SHP77 treated with DMSO at 0.1 percent for 48 hours (cell line): ENCODE data around the gene GRHPR.
A peak's percentile ranks its signal among the peaks of the same experiment; 100 is the strongest.
"Not testable (repeated sequence)": the region's sequence is repeated elsewhere in the genome, so short reads cannot be mapped to it uniquely, and the experiment has no call there.

ENCODE experiments used
- DNase-seq: peaks from one replicate; lab custom pipeline; 2025; lab: John Stamatoyannopoulos, UW

Gene GRHPR

GRCh38 chr9:37447111-37447510 lies 24.6 kb downstream of the GRHPR start:
- DNase-seq = no peak

GRCh38 chr9:37449862-37450632 lies 27.6 kb downstream of the GRHPR start:
- no peak for DNase-seq

DNA sequence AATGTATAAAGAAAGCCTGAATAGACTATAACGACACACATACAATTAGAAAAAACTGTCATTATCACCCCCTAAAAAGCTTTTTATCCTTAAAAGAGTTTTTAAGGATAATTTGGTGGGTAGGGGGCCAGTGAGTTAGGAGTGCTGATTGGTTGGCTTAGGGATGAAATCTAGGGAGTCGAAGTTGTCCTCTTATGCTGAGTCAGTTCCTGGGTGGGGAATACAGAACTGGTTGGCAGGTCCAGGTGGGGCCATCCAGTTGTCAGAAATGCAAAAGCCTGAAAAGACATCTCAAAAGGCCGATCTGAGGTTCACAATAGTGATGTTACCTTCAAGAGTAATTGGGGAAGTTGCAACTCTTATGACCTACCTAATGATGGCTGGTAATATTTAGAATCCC lies 29.1 kb downstream of the GRHPR start:
- DNase-seq = no peak

- no peak for DNase-seq
These were observed 30.1 kb downstream of the GRHPR start for GRCh38 chr9:37452611-37453010.

DNA sequence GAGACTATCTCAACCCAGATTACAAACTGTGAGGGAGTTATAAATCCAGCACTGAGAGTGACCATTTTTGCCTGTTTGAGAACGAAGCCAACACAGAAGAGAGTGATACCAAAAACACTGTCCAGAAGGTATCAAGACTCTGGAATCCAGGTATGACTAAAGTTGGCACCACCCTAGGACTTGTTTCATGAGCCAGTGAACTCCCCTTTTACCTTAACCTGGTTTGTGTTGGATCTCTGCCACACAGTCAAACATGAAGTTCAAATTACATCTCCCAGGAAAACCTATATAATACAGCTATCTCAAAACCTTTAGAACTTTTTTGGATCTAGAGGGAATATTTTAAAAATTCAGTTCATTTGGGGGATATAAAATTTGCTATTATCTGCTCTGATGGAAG lies 31.3 kb downstream of the GRHPR start:
- no peak for DNase-seq

DNA sequence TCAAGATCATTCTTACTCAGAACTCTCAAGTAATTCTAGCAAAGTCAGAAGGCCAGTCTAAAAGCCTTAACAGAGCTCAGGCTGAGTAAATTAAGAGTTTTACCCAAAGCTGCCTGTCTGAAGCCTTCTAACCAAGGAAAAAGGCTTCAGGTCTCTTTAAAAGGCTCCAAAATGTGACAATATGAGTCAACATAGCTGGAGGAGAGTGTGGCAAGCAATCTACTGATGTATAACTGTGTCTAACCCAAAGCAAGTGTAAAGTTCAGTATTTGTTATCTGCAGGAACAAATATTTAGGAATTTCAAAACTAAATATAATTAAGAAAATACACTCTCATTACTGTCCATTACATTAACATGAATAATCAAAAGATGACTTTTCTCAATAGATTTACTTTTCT lies 31.7 kb downstream of the GRHPR start:
- no peak for DNase-seq

DNA sequence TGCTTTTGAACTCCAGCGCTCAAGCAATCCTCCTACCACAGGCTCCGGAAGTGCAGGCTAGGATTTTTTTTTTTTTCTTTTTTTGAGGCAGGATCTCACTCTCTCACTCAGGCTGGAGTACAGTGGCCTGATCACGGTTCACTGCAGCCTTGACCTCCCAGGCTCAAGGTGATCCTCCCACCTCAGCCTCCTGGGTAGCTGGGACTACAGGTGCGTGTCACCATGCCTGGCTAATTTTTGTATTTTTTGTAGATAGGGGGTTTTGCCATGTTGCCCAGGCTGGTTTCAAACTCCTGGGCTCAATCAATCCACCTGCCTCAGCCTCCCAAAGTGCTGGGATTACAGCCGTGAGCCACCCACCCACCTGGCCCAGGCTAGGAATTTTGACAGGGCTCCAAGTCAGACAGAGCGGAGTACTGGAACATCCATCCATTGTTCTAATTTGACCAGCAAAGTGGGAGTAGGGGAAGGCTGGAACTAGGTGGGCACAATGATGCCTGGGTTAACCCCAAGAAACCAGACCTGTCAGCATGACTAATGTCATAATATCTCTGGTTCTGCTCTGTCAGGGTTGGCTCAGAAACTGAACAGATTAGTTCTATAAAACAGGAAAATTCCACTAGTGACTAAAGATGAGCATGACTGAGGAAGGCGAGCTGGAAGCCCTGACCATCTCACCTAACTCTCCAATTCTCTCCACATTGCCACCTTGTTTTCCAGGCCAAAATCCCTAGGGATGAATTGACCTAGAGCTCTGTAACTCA lies 33.6 kb downstream of the GRHPR start:
- no peak for DNase-seq

- DNase-seq = no peak
These were observed 34.3 kb downstream of the GRHPR start for GRCh38 chr9:37456817-37457216.

- no peak for DNase-seq
These were observed 41.5 kb downstream of the GRHPR start for GRCh38 chr9:37464006-37464405.

GRCh38 chr9:37464426-37465248 lies 42.1 kb downstream of the GRHPR start:
- DNase-seq = peak; percentile 19

DNA sequence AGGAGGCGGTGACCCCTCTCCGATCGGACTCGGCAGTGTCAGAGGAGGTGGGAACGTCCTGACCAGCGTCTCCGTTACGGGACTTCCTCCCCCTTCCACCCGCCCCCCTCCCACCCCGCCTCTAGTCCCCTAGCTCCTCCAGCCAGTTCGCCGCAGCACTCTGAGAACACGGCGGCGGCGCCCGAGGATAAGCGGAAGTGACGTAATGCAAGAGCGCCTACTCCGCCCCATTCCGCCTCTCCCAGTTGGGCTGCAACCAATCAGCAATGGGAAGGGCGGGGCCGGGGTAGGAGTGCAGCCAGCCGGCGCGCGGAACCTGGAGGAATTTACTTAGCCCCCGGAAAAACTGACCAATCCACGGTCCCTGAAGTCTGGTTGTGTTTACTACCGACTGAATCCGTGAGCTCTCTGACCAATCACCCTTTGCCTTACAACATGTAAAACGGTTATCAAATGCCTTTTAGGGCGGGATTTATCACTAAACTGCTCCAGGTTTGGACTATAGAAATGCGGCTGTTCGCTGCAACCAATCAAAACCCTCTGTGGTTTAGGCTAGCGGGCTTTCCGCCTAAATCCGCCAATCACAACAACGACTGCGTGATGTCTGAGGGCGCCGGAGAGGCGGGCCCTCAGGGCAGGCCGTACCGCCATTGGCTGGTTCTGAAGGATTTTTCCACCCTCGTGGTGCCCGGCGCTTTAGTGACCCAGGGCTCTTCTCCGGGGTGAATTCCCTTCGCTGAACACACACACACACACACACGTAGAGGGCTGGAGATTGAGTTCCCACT lies 42.9 kb downstream of the GRHPR start, which contains the start of gene ZBTB5:
ZBTB5 (minus strand) TSS at position 202 of the 788 bp plus-strand sequence. CDS start 22,899 bp downstream, outside the sequence.
- DNase-seq = peak; percentile 92

DNA sequence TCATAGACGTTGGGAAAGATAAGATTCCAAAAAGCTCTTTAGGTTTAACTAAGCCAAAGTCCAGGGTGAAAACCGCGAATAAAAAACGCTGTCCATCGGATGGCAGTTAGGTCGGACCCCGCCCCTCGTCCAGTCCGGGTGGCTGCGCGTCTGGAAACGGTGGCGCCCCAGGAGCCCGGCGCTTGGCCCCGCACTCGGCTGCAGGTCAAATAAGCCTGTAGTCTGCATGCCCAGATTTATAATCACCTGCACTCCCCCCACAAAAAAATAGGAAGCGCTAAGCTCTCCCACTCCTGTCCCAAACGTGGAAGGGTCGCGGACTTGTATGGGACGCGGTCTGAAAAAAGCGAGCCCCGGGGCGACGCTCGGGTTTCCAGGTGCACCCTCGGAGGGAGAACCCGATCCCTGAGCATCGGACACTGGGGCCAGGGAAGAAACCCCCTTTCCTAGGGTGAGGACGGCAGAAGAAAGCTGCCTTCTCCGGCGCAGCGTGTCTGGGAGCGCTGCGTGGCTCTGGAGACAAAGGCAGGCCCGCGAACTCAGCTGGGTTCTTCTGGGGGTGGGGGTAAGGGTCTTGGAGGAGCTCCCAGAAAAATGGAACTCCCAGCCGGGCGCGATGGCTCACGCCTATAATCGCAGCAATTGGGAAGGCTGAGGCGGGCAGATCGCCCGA lies 43.7 kb downstream of the GRHPR start:
- no peak for DNase-seq

DNA sequence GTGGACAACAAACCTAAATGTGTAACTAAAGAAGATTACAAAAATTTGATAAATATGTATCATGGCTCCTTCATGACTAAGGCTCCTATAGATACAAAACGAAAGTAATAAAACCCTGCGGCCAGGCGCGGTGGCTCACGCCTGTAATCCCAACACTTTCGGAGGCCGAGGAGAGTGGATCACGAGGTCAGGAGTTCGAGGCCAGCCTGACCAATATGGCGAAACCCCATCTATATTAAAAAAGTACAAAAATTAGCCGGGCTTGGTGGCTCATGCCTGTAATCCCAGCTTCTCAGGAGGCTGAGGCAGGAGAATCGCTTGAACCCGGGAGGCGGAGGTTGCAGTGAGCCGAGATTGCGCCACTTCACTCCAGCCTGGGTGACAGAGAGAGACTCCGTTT lies 45.0 kb downstream of the GRHPR start:
- DNase-seq = peak; percentile 1

DNA sequence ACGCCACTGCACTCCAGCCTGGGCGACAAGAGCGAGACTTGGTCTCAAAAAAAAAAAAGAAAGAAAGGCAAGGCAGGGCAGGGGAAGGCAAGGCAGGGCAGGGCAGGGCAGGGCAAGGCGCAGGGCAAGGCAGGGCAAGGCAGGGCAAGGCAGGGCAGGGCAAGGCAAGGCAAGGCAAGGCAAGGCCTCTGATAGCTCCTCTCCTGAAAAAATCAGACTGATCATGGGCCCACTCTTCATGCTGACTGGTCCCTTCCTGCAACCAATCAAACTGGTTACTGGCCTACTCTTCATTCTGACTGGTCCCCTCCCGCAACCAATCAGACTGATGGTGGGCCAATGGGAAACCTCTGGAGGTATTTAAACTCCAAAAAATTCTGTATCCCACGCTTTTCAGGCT lies 46.1 kb downstream of the GRHPR start:
- DNase-seq = no peak

- no peak for DNase-seq
These were observed 49.6 kb downstream of the GRHPR start for GRCh38 chr9:37471942-37472684.

GRCh38 chr9:37473982-37474381 lies 51.5 kb downstream of the GRHPR start:
- DNase-seq = not testable (repeated sequence)

DNA sequence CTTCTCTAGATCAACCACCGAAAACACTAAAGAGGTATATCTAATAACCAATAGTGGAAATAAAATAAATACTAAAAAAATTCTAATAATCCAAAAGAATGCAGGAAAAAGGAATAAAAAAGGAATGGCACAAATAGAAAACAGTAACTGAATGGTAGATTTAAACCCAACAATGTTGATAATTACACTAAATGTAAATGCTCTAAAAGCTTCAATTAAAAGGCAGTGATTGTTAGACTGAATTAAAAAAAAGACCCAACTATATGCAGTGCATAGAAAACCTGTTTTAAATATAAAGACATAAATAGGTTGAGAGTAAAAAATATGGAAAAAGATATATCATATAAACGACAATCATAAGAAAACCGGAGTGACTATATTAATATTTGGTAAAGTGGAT lies 51.9 kb downstream of the GRHPR start:
- no peak for DNase-seq

GRCh38 chr9:37476930-37477329 lies 54.4 kb downstream of the GRHPR start:
- no peak for DNase-seq

DNA sequence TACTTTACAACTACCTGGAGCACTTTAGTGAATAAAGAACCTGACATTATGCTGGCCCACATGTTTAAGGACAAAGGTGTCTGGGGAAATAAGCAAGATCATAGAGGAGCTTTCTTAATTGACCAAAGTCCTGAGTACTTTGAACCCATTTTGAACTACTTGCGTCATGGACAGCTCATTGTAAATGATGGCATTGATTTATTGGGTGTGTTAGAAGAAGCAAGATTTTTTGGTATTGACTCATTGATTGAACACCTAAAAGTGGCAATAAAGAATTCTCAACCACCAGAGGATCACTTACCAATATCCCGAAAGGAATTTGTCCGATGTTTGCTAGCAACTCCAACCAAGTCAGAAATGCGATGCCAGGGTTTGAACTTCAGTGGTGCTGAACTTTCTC lies 54.9 kb downstream of the GRHPR start:
- not testable (repeated sequence) for DNase-seq

DNA sequence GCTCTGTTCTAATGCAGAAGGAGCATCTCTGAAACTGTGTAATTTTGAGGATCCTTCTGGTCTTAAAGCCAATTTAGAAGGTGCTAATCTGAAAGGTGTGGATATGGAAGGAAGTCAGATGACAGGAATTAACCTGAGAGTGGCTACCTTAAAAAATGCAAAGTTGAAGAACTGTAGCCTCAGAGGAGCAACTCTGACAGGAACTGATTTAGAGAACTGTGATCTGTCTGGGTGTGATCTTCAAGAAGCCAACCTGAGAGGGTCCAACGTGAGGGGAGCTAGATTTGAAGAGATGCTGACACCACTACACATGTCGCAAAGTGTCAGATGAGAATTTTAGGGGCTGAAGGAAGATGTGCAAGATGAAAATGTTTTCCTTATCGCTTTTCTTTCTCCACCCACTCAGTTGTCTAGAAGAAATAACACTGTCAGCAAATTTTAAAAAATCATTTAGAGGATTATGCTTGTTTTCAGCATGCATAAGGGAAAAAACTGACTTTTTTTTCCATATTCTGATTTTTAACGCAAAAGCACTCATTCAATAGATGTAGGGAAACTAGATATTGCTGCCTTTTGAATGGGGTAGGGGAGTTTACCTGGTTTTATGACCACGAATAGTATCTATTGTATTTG lies 55.6 kb downstream of the GRHPR start:
- not testable (repeated sequence) for DNase-seq
